ENCODE data around the gene AXIN1.
"Not testable (repeated sequence)": the region's sequence is repeated elsewhere in the genome, so short reads cannot be mapped to it uniquely, and the experiment has no call there.

The AXIN1 gene

GRCh38 chr16:381789-382717 is 29.5 kb upstream of the AXIN1 start, which contains the start of gene PGAP6:
TSS of gene PGAP6 (minus strand) at chr16:381978. CDS start at chr16:381821, 157 bp downstream.
- DNase-seq (ENCODE audit: low read depth in 2 of 2): peak; percentile 36 to 51

GRCh38 chr16:381012-381788 is 28.7 kb upstream of the AXIN1 start:
- DNase-seq (ENCODE audit: low read depth in 2 of 2): no peak

- no peak for DNase-seq (ENCODE audit: low read depth in 2 of 2)
These were observed 28.2 kb upstream of the AXIN1 start for GRCh38 chr16:380762-381011.

GRCh38 chr16:379961-380761 is 27.6 kb upstream of the AXIN1 start:
- no peak for DNase-seq (ENCODE audit: low read depth in 2 of 2)

GRCh38 chr16:379183-379960 is 26.8 kb upstream of the AXIN1 start:
- no peak for DNase-seq (ENCODE audit: low read depth in 2 of 2)

- no peak for DNase-seq (ENCODE audit: low read depth in 2 of 2)
These were observed 26.3 kb upstream of the AXIN1 start for GRCh38 chr16:378821-379182.

GRCh38 chr16:378113-378820 is 25.7 kb upstream of the AXIN1 start:
- not testable (repeated sequence) for DNase-seq (ENCODE audit: low read depth in 2 of 2)

- no peak for DNase-seq (ENCODE audit: low read depth in 2 of 2)
These were observed 25.0 kb upstream of the AXIN1 start for GRCh38 chr16:377419-377951.

GRCh38 chr16:376817-377418 is 24.4 kb upstream of the AXIN1 start:
- DNase-seq (ENCODE audit: low read depth in 2 of 2): no peak

- no peak for DNase-seq (ENCODE audit: low read depth in 2 of 2)
These were observed 23.6 kb upstream of the AXIN1 start for GRCh38 chr16:375927-376816.

GRCh38 chr16:375212-375611 is 22.7 kb upstream of the AXIN1 start:
- DNase-seq (ENCODE audit: low read depth in 2 of 2): no peak

- no peak for DNase-seq (ENCODE audit: low read depth in 2 of 2)
These were observed 22.0 kb upstream of the AXIN1 start for GRCh38 chr16:374616-374926.

- no peak for DNase-seq (ENCODE audit: low read depth in 2 of 2)
These were observed 21.5 kb upstream of the AXIN1 start for GRCh38 chr16:373848-374615.

GRCh38 chr16:373020-373598 is 20.6 kb upstream of the AXIN1 start:
- no peak for DNase-seq (ENCODE audit: low read depth in 2 of 2)

- no peak for DNase-seq (ENCODE audit: low read depth in 2 of 2)
These were observed 19.9 kb upstream of the AXIN1 start for GRCh38 chr16:372302-372983.

GRCh38 chr16:371515-372301 is 19.2 kb upstream of the AXIN1 start:
- DNase-seq (ENCODE audit: low read depth in 2 of 2): no peak
